Measurements from ENCODE around the gene PRSS37. TPM values are rescaled to one million over a fixed set of nuclear protein-coding genes. Genes with fewer than 3 reads are reported as not detected.

Gene PRSS37
- total RNA-seq, 1 experiment from 2014 or later: not detected

- BruUV-seq (replicated peaks): no TSS peak
- no peaks in the 10 kb centered on the region for H3K27me3 ChIP-seq (ENCODE audit: control insufficient read depth, insufficient read depth, low read length)
- no peak overlapping the region for H3K27ac ChIP-seq (ENCODE audit: low read length)
- no peaks in the 10 kb centered on the region for H3K9me3 ChIP-seq (ENCODE audit: control insufficient read depth, insufficient read depth, low read depth, low read length)
- H3K36me3 ChIP-seq (ENCODE audit: control insufficient read depth, insufficient read depth, low read length): no peaks in the 10 kb centered on the region
- DNase-seq (ENCODE audit: low read depth, low spot score) (no peak), ATAC-seq (no peak)
- no peak overlapping the region for H3K4me3 ChIP-seq (ENCODE audit: low read depth in 2 of 2, low read length in 2 of 2)
- ChIA-PET CTCF (no interaction called here), POLR2A (no interaction called here)
- H3K4me1 ChIP-seq (ENCODE audit: control insufficient read depth, insufficient read depth, low read length): no peaks in the 10 kb centered on the region
- in situ Hi-C loops (cut with HindIII; ENCODE audit: low pct_unique_long_range_greater_than_20kb, low sequenced_read_pairs): no loop called here
- TF ChIP-seq REST (IDR thresholded peaks at IDR 0.05; ENCODE audit: insufficient read depth in 1 of 2, low read depth in 2 of 2, low read length in 1 of 2): no peak
- no peak for TF ChIP-seq POLR2AphosphoS5 (IDR thresholded peaks at IDR 0.05; ENCODE audit: low read depth, low read length)
- no peak for TF ChIP-seq CTCF (IDR thresholded peaks at IDR 0.05)
- intact Hi-C loops (cut with micrococcal nuclease; ENCODE audit: unreplicated experiment): no loop called here
Measured at GRCh38 chr7:141842904-141843303, 1.6 kb upstream of the PRSS37 start.

GRCh38 chr7:141840708-141841107 is 577 bp downstream of the PRSS37 start:
- Histone ChIP-seq H3K9me3 (ENCODE audit: control insufficient read depth, insufficient read depth, low read depth, low read length) (no peaks in the 10 kb centered on the region), H3K4me1 (ENCODE audit: control insufficient read depth, insufficient read depth, low read length) (no peaks in the 10 kb centered on the region), H3K27ac (ENCODE audit: low read length) (no peak overlapping the region), H3K4me3 (ENCODE audit: low read depth in 2 of 2, low read length in 2 of 2) (no peak overlapping the region), H3K27me3 (ENCODE audit: control insufficient read depth, insufficient read depth, low read length) (no peaks in the 10 kb centered on the region), H3K36me3 (ENCODE audit: control insufficient read depth, insufficient read depth, low read length) (no peaks in the 10 kb centered on the region)
- in situ Hi-C loops (cut with HindIII; ENCODE audit: low pct_unique_long_range_greater_than_20kb, low sequenced_read_pairs) (no loop called here), intact Hi-C loops (cut with micrococcal nuclease; ENCODE audit: unreplicated experiment) (no loop called here)
- ChIA-PET POLR2A (no interaction called here), CTCF (no interaction called here)
- ATAC-seq (no peak), DNase-seq (ENCODE audit: low read depth, low spot score) (no peak)
- no peak for TF ChIP-seq TCF7L2 (IDR thresholded peaks at IDR 0.05; ENCODE audit: low read depth, low read length)
- TF ChIP-seq SIN3A (IDR thresholded peaks at IDR 0.05; ENCODE audit: borderline replicate concordance, insufficient read depth, low read depth, low read length): no peak
- no peak for TF ChIP-seq REST (IDR thresholded peaks at IDR 0.05; ENCODE audit: insufficient read depth in 1 of 2, low read depth in 2 of 2, low read length in 1 of 2)
- TF ChIP-seq CTCF (IDR thresholded peaks at IDR 0.05): no peak
- BruUV-seq (replicated peaks): no TSS peak

All from Panc1 (cell line).